ENCODE data around the gene PCDH17. TPM values are rescaled to one million over a fixed set of nuclear protein-coding genes. Genes with fewer than 3 reads are reported as not detected.

PCDH17 gene
- total RNA-seq, 1 donor from 2014 or later, result 3.1 TPM

- TF ChIP-seq CTCF (IDR thresholded peaks at IDR 0.05; ENCODE audit: borderline replicate concordance), result peak; percentile 76
- intact Hi-C loops (cut with micrococcal nuclease), result no loop called here
- peak; percentile 77 for DNase-seq
- Histone ChIP-seq H3K9me3 (replicated peaks) (no peaks in the 10 kb centered on the region), H3K4me3 (peak overlapping the region; percentile 74), H3K27ac (replicated peaks) (peak overlapping the region; percentile 86), H3K27me3 (ENCODE audit: low read depth) (peaks cover 63% of the 10 kb centered on the region), H3K36me3 (no peaks in the 10 kb centered on the region), H3K4me1 (peaks cover 58% of the 10 kb centered on the region)
Observed at GRCh38 chr13:57633141-57633949, 1.8 kb downstream of the PCDH17 start.

GRCh38 chr13:57633950-57634838, 2.6 kb downstream of the PCDH17 start:
- Histone ChIP-seq H3K27me3 (ENCODE audit: low read depth) (peaks cover 61% of the 10 kb centered on the region), H3K4me3 (peak overlapping the region; percentile 74), H3K36me3 (no peaks in the 10 kb centered on the region), H3K9me3 (replicated peaks) (no peaks in the 10 kb centered on the region), H3K27ac (replicated peaks) (peak overlapping the region; percentile 86), H3K4me1 (peaks cover 61% of the 10 kb centered on the region)
- peak; percentile 45 for TF ChIP-seq CTCF (IDR thresholded peaks at IDR 0.05; ENCODE audit: borderline replicate concordance)
- intact Hi-C loops (cut with micrococcal nuclease), result no loop called here
- DNase-seq, result no peak

GRCh38 chr13:57634839-57635165, 3.3 kb downstream of the PCDH17 start:
- no peak for DNase-seq
- intact Hi-C loops (cut with micrococcal nuclease), result no loop called here
- H3K4me1 ChIP-seq, result peaks cover 55% of the 10 kb centered on the region
- H3K27me3 ChIP-seq (ENCODE audit: low read depth), result peaks cover 55% of the 10 kb centered on the region
- no peaks in the 10 kb centered on the region for H3K36me3 ChIP-seq
- TF ChIP-seq CTCF (IDR thresholded peaks at IDR 0.05; ENCODE audit: borderline replicate concordance), result no peak
- H3K4me3 ChIP-seq, result peak overlapping the region; percentile 74
- peak overlapping the region; percentile 86 for H3K27ac ChIP-seq (replicated peaks)
- H3K9me3 ChIP-seq (replicated peaks), result no peaks in the 10 kb centered on the region

DNA sequence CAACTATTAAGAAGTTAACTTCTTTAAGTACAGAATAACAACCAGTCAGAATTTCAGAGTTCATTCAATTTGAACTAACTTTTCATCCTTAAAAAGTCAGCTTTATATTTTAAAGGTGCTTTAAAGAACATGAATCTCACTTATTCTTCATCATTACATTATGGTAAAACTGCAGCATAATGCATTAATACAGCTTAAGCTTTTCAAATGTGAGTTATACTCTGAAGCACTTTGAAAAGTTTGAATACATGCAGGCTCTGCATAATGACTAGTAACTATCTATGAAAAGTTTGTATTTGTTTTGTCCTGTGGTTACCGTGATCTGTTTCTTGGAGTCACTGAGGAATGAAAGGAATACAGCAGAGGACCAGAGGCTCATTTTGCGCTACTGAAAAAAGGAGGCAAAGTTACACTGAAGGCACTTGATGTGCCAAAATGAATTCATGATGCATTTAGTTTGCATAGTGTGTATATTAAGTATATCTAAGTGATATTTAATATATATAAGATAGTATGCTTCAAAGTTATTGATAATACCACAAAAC, 4.1 kb downstream of the PCDH17 start:
- intact Hi-C loops (cut with micrococcal nuclease), result no loop called here

More for the DNA sequence above, 4.1 kb downstream of the PCDH17 start:
- H3K36me3 ChIP-seq, result no peaks in the 10 kb centered on the region
- H3K4me1 ChIP-seq, result peaks cover 47% of the 10 kb centered on the region
- no peak for DNase-seq
- H3K27me3 ChIP-seq (ENCODE audit: low read depth), result peaks cover 47% of the 10 kb centered on the region
- no peak for TF ChIP-seq CTCF (IDR thresholded peaks at IDR 0.05; ENCODE audit: borderline replicate concordance)
- peak overlapping the region; percentile 86 for H3K27ac ChIP-seq (replicated peaks)
- H3K4me3 ChIP-seq, result peak overlapping the region; percentile 74
- no peaks in the 10 kb centered on the region for H3K9me3 ChIP-seq (replicated peaks)
